H1 (cell line): Measurements from ENCODE around the gene AMH. TPM values are rescaled to one million over a fixed set of nuclear protein-coding genes. Genes with fewer than 3 reads are reported as not detected.

Source experiments
- CTCF ChIA-PET: fragments of 300-600 bp; sonication (Branson Sonifier 250); formaldehyde crosslinking; loops from one replicate; lab custom pipeline; 2021; ENCODE audit not compliant: partially characterized antibody; lab: Charles Lee
- POLR2A ChIA-PET: fragments of 300-600 bp; sonication (Branson Sonifier 250); formaldehyde crosslinking; loops from one replicate; lab custom pipeline; 2021; ENCODE audit warnings: inconsistent platforms; ENCODE audit not compliant: partially characterized antibody; lab: Charles Lee
- DNase-seq, 2 experiments: peaks; one replicate each; pipeline versions ENCODE4 v3.0.0 to v3.0.0-alpha.2; 2010 to 2022; ENCODE audit warnings: low spot score in 2 of 2, low read depth in 1 of 2, mixed read lengths in 1 of 2
- FAIRE-seq: peaks from 2 replicates; lab custom pipeline; 2011; peaks lifted over from hg19 to GRCh38; lab: Jason Lieb, UNC
- H2AFZ ChIP-seq: 2 replicates; pipeline ENCODE4 v1.8.1; 2012; ENCODE audit warnings: low read length, inconsistent platforms
- H2AK5ac ChIP-seq: 2 replicates; pipeline ENCODE4 v1.6.1; 2013; ENCODE audit warnings: low read depth, low read length
- H2BK120ac ChIP-seq: replicated peaks from 2 replicates; pipeline ENCODE3; 2013; ENCODE audit warnings: low read depth, low read length, inconsistent platforms
- H2BK12ac ChIP-seq: 2 replicates; pipeline ENCODE4 v1.6.1; 2013; ENCODE audit warnings: low read depth, low read length
- H2BK15ac ChIP-seq: 2 replicates; pipeline ENCODE4 v1.6.1; 2013; ENCODE audit warnings: low read length
- H2BK20ac ChIP-seq: 2 replicates; pipeline ENCODE4 v1.6.1; 2013; ENCODE audit warnings: low read length
- H2BK5ac ChIP-seq: 2 replicates; pipeline ENCODE4 v1.6.1; 2013; ENCODE audit warnings: low read depth, low read length
- H3K14ac ChIP-seq: 2 replicates; pipeline ENCODE4 v1.6.1; 2013; ENCODE audit warnings: inconsistent platforms; ENCODE audit not compliant: insufficient read length
- H3K18ac ChIP-seq: 2 replicates; pipeline ENCODE4 v1.6.1; 2013; ENCODE audit warnings: low read length; ENCODE audit errors: extremely low read depth
- H3K23ac ChIP-seq: 2 replicates; pipeline ENCODE4 v1.6.1; 2013; ENCODE audit warnings: inconsistent platforms; ENCODE audit not compliant: insufficient read length
- H3K23me2 ChIP-seq: 2 replicates; pipeline ENCODE4 v1.6.1; 2013; ENCODE audit warnings: low read depth, low read length
- H3K27ac ChIP-seq: 2 replicates; pipeline ENCODE4 v1.6.1; 2011; ENCODE audit warnings: low read depth, low read length, inconsistent platforms
- H3K27me3 ChIP-seq, 4 experiments: replicated peaks in 1 of 4; 1 replicate in 1 of 4; 2 replicates in 3 of 4; pipeline versions ENCODE4 v1.6.1 to v1.8.1; 2011 to 2013; ENCODE audit warnings: low read length in 3 of 4, mild to moderate bottlenecking in 3 of 4, inconsistent platforms in 2 of 4, mixed read lengths in 2 of 4, moderate library complexity in 1 of 4; ENCODE audit not compliant: control insufficient read depth in 3 of 4, insufficient read depth in 3 of 4; ENCODE audit errors: extremely low read depth in 1 of 4
- H3K36me3 ChIP-seq, 4 experiments: 2 replicates each; pipeline versions ENCODE4 v1.6.1 to v1.8.1; 2011 to 2013; ENCODE audit warnings: mild to moderate bottlenecking in 4 of 4, low read length in 3 of 4, moderate library complexity in 2 of 4, control low read depth in 1 of 4, inconsistent platforms in 1 of 4; ENCODE audit not compliant: insufficient read depth in 4 of 4, control insufficient read depth in 2 of 4
- H3K4ac ChIP-seq: replicated peaks from 2 replicates; pipeline ENCODE3; 2013; ENCODE audit warnings: low read length, low read depth, mixed read lengths, inconsistent platforms; ENCODE audit not compliant: insufficient read length
- H3K4me1 ChIP-seq, 4 experiments: replicated peaks in 1 of 4; 1 replicate in 1 of 4; 2 replicates in 3 of 4; pipeline versions ENCODE4 v1.6.1 to v1.8.1; 2011 to 2013; ENCODE audit warnings: low read length in 3 of 4, inconsistent platforms in 2 of 4, mixed read lengths in 1 of 4; ENCODE audit not compliant: insufficient read depth in 4 of 4, control insufficient read depth in 3 of 4
- H3K4me2 ChIP-seq, 2 experiments: 2 replicates each; pipeline versions ENCODE4 v1.6.1 to v1.8.1; 2011 to 2013; ENCODE audit warnings: low read depth in 2 of 2, low read length in 2 of 2, control low read depth in 1 of 2, inconsistent platforms in 1 of 2, mild to moderate bottlenecking in 1 of 2; ENCODE audit not compliant: insufficient read depth in 1 of 2
- H3K4me3 ChIP-seq, 4 experiments: fragments of 200-600, 300-600 bp in 1 of 4; sonication (generic), shearing (Covaris generic), sonication (Bioruptor Twin) in 1 of 4; 2 replicates each; pipeline versions ENCODE4 v1.5.1 to v1.8.1; 2011 to 2016; ENCODE audit warnings: low read length in 4 of 4, low read depth in 3 of 4, control low read depth in 2 of 4, inconsistent platforms in 2 of 4, mild to moderate bottlenecking in 2 of 4, mixed read lengths in 1 of 4, moderate library complexity in 1 of 4; ENCODE audit not compliant: insufficient read depth in 2 of 4; ENCODE audit errors: extremely low read depth in 1 of 4
- H3K56ac ChIP-seq: replicated peaks from 2 replicates; pipeline ENCODE3; 2013; ENCODE audit warnings: low read depth, mild to moderate bottlenecking, mixed read lengths, low read length, inconsistent platforms; ENCODE audit not compliant: insufficient read length
- H3K79me1 ChIP-seq: 2 replicates; pipeline ENCODE4 v1.6.1; 2013; ENCODE audit warnings: low read depth, low read length, control low read depth
- H3K79me2 ChIP-seq, 2 experiments: 2 replicates each; pipeline versions ENCODE4 v1.6.1 to v1.8.1; 2012 to 2013; ENCODE audit warnings: low read length in 2 of 2, mild to moderate bottlenecking in 2 of 2, inconsistent platforms in 1 of 2; ENCODE audit not compliant: insufficient read depth in 2 of 2, control insufficient read depth in 1 of 2
- H3K9ac ChIP-seq, 4 experiments: replicated peaks in 1 of 4; 1 replicate in 1 of 4; 2 replicates in 3 of 4; pipeline versions ENCODE4 v1.6.1 to v1.8.1; 2011 to 2013; ENCODE audit warnings: low read depth in 3 of 4, low read length in 3 of 4, control low read depth in 2 of 4, mild to moderate bottlenecking in 2 of 4, moderate library complexity in 2 of 4, inconsistent platforms in 1 of 4; ENCODE audit errors: extremely low read depth in 1 of 4
- H3K9me3 ChIP-seq, 2 experiments: 2 replicates each; pipeline versions ENCODE4 v1.6.1 to v1.8.1; 2012 to 2013; ENCODE audit warnings: mild to moderate bottlenecking in 2 of 2, moderate library complexity in 2 of 2, control low read depth in 1 of 2, inconsistent platforms in 1 of 2, low read depth in 1 of 2, low read length in 1 of 2, mixed read lengths in 1 of 2; ENCODE audit not compliant: insufficient read depth in 2 of 2
- H4K20me1 ChIP-seq, 2 experiments: replicated peaks in 1 of 2; 2 replicates each; pipeline versions ENCODE3 to v1.8.1; 2011 to 2013; ENCODE audit warnings: inconsistent platforms in 2 of 2, low read length in 2 of 2, mild to moderate bottlenecking in 1 of 2; ENCODE audit not compliant: insufficient read depth in 2 of 2, control insufficient read depth in 1 of 2
- H4K5ac ChIP-seq: 2 replicates; pipeline ENCODE4 v1.6.1; 2013; ENCODE audit warnings: low read length, low read depth, mixed read lengths, inconsistent platforms; ENCODE audit not compliant: insufficient read length
- H4K8ac ChIP-seq: 2 replicates; pipeline ENCODE4 v1.8.0; 2013; ENCODE audit warnings: mild to moderate bottlenecking, moderate library complexity, low read length, inconsistent platforms; ENCODE audit not compliant: insufficient read depth; ENCODE audit errors: extremely low read depth
- H4K91ac ChIP-seq: replicated peaks from 2 replicates; pipeline ENCODE3; 2013; ENCODE audit warnings: low read length, mixed read lengths, inconsistent platforms; ENCODE audit not compliant: insufficient read length
- BRCA1 ChIP-seq: IDR thresholded peaks from 2 replicates; pipeline ENCODE4 v1.6.1; 2012; ENCODE audit warnings: low read depth, low read length, improper control_type of control experiment
- EZH2 ChIP-seq: fragments of 200-600 bp; sonication (generic); IDR thresholded peaks from 2 replicates; pipeline ENCODE4 v1.7.1; 2012; ENCODE audit warnings: low read depth, mild to moderate bottlenecking, moderate library complexity, low read length, inconsistent platforms; ENCODE audit not compliant: severe bottlenecking
- GTF2F1 ChIP-seq: IDR thresholded peaks from 2 replicates; pipeline ENCODE4 v1.6.1; 2012; ENCODE audit warnings: low read depth, low read length, improper control_type of control experiment, borderline replicate concordance
- KDM5A ChIP-seq: fragments of 200-600 bp; IDR thresholded peaks from 2 replicates; pipeline ENCODE4 v1.7.1; 2012; ENCODE audit warnings: mild to moderate bottlenecking, low read length, inconsistent platforms, mixed read lengths
- RBBP5 ChIP-seq: IDR thresholded peaks from 2 replicates; pipeline ENCODE4 v1.7.1; 2012; ENCODE audit warnings: low read depth, mild to moderate bottlenecking, inconsistent platforms, low read length, moderate library complexity, borderline replicate concordance
- RNF2 ChIP-seq: fragments of 200-900, 300-1000 bp; sonication (generic); IDR thresholded peaks from 2 replicates; pipeline ENCODE4 v1.7.1; 2016; ENCODE audit warnings: borderline replicate concordance, low read depth, mild to moderate bottlenecking, antibody characterized with exemption, low read length; ENCODE audit not compliant: poor library complexity, severe bottlenecking; ENCODE audit errors: missing control alignments
- SIN3A ChIP-seq, 2 experiments: IDR thresholded peaks in 1 of 2; conservative IDR thresholded peaks in 1 of 2; 2 replicates each; pipeline ENCODE4 v1.6.1; 2011 to 2012; ENCODE audit warnings: low read length in 2 of 2, improper control_type of control experiment in 1 of 2, low read depth in 1 of 2, mild to moderate bottlenecking in 1 of 2
- SIRT6 ChIP-seq: IDR thresholded peaks from one replicate; pipeline ENCODE4 v1.7.1; 2012; ENCODE audit warnings: low read length, inconsistent platforms
- TCF12 ChIP-seq: IDR thresholded peaks from 2 replicates; pipeline ENCODE4 v1.6.1; 2011; ENCODE audit warnings: low read depth, mild to moderate bottlenecking, low read length
- WGBS, 2 experiments: shearing (Covaris generic) in 1 of 2; methylation state at CpG; one replicate each; pipeline versions ENCODE4 v1.1.6 to v1.1.7; 2013 to 2015; ENCODE audit warnings: low lambda C conversion rate in 2 of 2, mixed read lengths in 2 of 2, inconsistent platforms in 1 of 2, low coverage in 1 of 2, missing lambda C conversion rate in 1 of 2; ENCODE audit not compliant: insufficient replicate concordance in 2 of 2, insufficient coverage in 1 of 2, insufficient read length in 1 of 2; ENCODE audit errors: extremely low coverage in 1 of 2, missing lambda C conversion rate in 1 of 2; 5-methylcytosine and 5-hydroxymethylcytosine counted together
- polyA plus RNA-seq, 7 experiments: library from polyadenylated mRNA; depleted of rRNA in 3 of 7; stranded (reverse) in 5 of 7; unstranded in 2 of 7; fragments of >200 nt in 5 of 7; fragments of 200-250 nt in 2 of 7; gene quantifications; 1 replicate in 5 of 7; 2 replicates in 1 of 7; 4 replicates in 1 of 7; pipeline versions ENCODE4 v1.2.1 to v1.2.3, GENCODE V29; 2011 to 2013; ENCODE audit warnings: missing spikeins in 2 of 7, mixed read lengths in 2 of 7
- total RNA-seq: library from RNA; stranded (reverse); fragmentation: NEBNext Ultra II Directional; extraction: Animal tissue kit (Norgen Biotek cat#: 25700); gene quantifications from 2 replicates; pipeline ENCODE4 v1.2.1, GENCODE V29; 2021

Gene AMH
- total and polyA plus RNA-seq, 2 of the 8 experiments (the other 6 are each of a cell fraction or from before 2014, with no cell fraction given), result 10.5 to 15.4 TPM

GRCh38 chr19:2233601-2234280 is 15.4 kb upstream of the AMH start:
- Histone ChIP-seq H3K9me3 (no peaks in the 10 kb centered on the region), H3K23ac (no peak overlapping the region), H3K27ac (no peak overlapping the region), H4K8ac (no peak overlapping the region), H2AFZ (no peak overlapping the region), H3K36me3 (peaks cover 0 to 23% (median 14%) of the 10 kb centered on the region in 4 experiments; a peak in 6 of 8 replicates), H2BK120ac (no peak overlapping the region), H3K4ac (no peak overlapping the region), H3K27me3 (no peaks in the 10 kb centered on the region), H3K18ac (no peak overlapping the region), H2AK5ac (no peak overlapping the region), H3K56ac (no peak overlapping the region), H2BK5ac (peak overlapping the region; percentile 24; the same call in 1 of the 2 replicates), H3K4me2 (no peak overlapping the region), H4K5ac (no peak overlapping the region), H3K79me2 (peaks cover 16 to 33% of the 10 kb centered on the region in 2 experiments), H4K91ac (no peak overlapping the region), H3K4me3 (no peak overlapping the region)
- no peak for FAIRE-seq
- no peak for DNase-seq
- WGBS, 2 experiments, result 89% methylated on average over 25 of the region's 25 CpGs; no CpG with 5 or more reads in 1 of the 2 experiments
- TF ChIP-seq GTF2F1, result no peak
- no peak for TF ChIP-seq KDM5A
- TF ChIP-seq EZH2, result no peak
- no peak for TF ChIP-seq TCF12
- TF ChIP-seq RBBP5, result no peak
- no peak for TF ChIP-seq SIRT6
- no peak for TF ChIP-seq BRCA1
- no peak for TF ChIP-seq SIN3A (conservative IDR thresholded peaks at IDR 0.05 in 1 of 2, IDR thresholded peaks at IDR 0.05 in 1 of 2; ENCODE audit: low read depth in 1 of 2, low read length in 2 of 2)
- TF ChIP-seq RNF2, result no peak
- TF ChIP-seq, all 59 proteins: peak for 0
- Histone ChIP-seq H3K79me1 (peaks cover 10% of the 10 kb centered on the region), H3K9ac (no peak overlapping the region), H3K23me2 (peaks cover 9% of the 10 kb centered on the region; the same call in 1 of the 2 replicates), H2BK15ac (no peak overlapping the region), H2BK12ac (no peak overlapping the region), H4K20me1 (peaks cover 6 to 19% of the 10 kb centered on the region in 2 experiments), H3K4me1 (peaks cover 0 to 9% (median 6%) of the 10 kb centered on the region in 4 experiments; a peak in 5 of 7 replicates), H3K14ac (no peak overlapping the region), H2BK20ac (no peak overlapping the region)
- ChIA-PET POLR2A (interaction anchor here (0.7 to 5.9 kb wide), 10 partner anchors 12 to 118 kb away, joined by 3 to 52 read pairs (median 3); partner anchors contain the start of gene AMH), CTCF (interaction anchor here (0.6 to 2.4 kb wide), 12 partner anchors 10 to 1361 kb away, joined by 3 to 7 read pairs (median 3); no protein-coding TSS in a partner anchor)
